ENCODE results near the gene SH2D1A. TPM values are rescaled to one million over a fixed set of nuclear protein-coding genes. Genes with fewer than 3 reads are reported as not detected.

Gene SH2D1A
- total and polyA plus RNA-seq, 2 of the 4 experiments (the other 2 are of a cell fraction): not detected

- Histone ChIP-seq H3K14ac (replicated peaks; ENCODE audit: low read depth, low read length) (no peak overlapping the region), H2AFZ (replicated peaks; ENCODE audit: low read length, poor library complexity) (no peak overlapping the region), H4K20me1 (ENCODE audit: insufficient read depth, low read length) (no peaks in the 10 kb centered on the region), H3K4me2 (ENCODE audit: low read depth, low read length) (no peak overlapping the region), H3K18ac (ENCODE audit: low read depth, low read length) (no peak overlapping the region), H2BK20ac (ENCODE audit: low read depth, low read length) (no peak overlapping the region), H4K91ac (ENCODE audit: insufficient read depth, low read depth, low read length) (no peak overlapping the region), H3K4ac (ENCODE audit: low read depth, low read length) (no peak overlapping the region), H3K9ac (ENCODE audit: low read depth, low read length) (no peak overlapping the region), H3K9me3 (ENCODE audit: control insufficient read depth, insufficient read depth, low read length) (no peaks in the 10 kb centered on the region), H3K4me3 (ENCODE audit: insufficient read depth, low read depth, low read length) (no peak overlapping the region), H3K4me1 (ENCODE audit: control insufficient read depth, insufficient read depth, low read length) (no peaks in the 10 kb centered on the region), H2AK5ac (ENCODE audit: low read depth, low read length) (no peak overlapping the region), H4K8ac (ENCODE audit: low read depth in 2 of 2, low read length in 2 of 2) (no peak overlapping the region), H2BK120ac (ENCODE audit: low read depth, low read length) (no peak overlapping the region), H3K36me3 (ENCODE audit: control insufficient read depth, insufficient read depth, low read length) (no peaks in the 10 kb centered on the region), H3K79me1 (ENCODE audit: low read depth in 1 of 2, low read length in 2 of 2) (no peaks in the 10 kb centered on the region), H3K56ac (ENCODE audit: extremely low read depth, insufficient read depth, low read length) (no peak overlapping the region), H3K27me3 (ENCODE audit: control insufficient read depth, insufficient read depth, low read length) (no peaks in the 10 kb centered on the region), H3K27ac (ENCODE audit: insufficient read depth, low read length) (no peak overlapping the region), H3K23ac (ENCODE audit: low read depth, low read length) (no peak overlapping the region), H4K5ac (ENCODE audit: low read depth, low read length) (no peak overlapping the region), H3K9me1 (ENCODE audit: insufficient read depth, low read length) (no peaks in the 10 kb centered on the region), H2BK15ac (ENCODE audit: low read depth, low read length) (no peak overlapping the region), H2AK9ac (replicated peaks; ENCODE audit: low read depth, low read length, poor library complexity) (no peak overlapping the region), H2BK5ac (ENCODE audit: low read depth, low read length, poor library complexity, severe bottlenecking) (no peak overlapping the region)
- no CpG with 5 or more reads among the region's 4 CpGs for WGBS, 2 experiments (ENCODE audit: extremely low coverage in 2 of 2, insufficient read length in 1 of 2)
- CTCF ChIA-PET: interaction anchor here (0.9 kb wide), 1 partner anchor 11 kb away, joined by 3 read pairs; no protein-coding TSS in a partner anchor
- dilution Hi-C loops (cut with HindIII; ENCODE audit: low sequenced_read_pairs, unreplicated experiment): no loop called here
- in situ Hi-C loops (cut with MboI; ENCODE audit: low sequenced_read_pairs): no loop called here
- TF ChIP-seq CHD1 (IDR thresholded peaks at IDR 0.05; ENCODE audit: low read depth, low read length) (no peak), MAFK (IDR thresholded peaks at IDR 0.05; ENCODE audit: low read depth, low read length) (no peak), RCOR1 (IDR thresholded peaks at IDR 0.05; ENCODE audit: insufficient replicate concordance, low read length) (no peak), USF2 (IDR thresholded peaks at IDR 0.05; ENCODE audit: low read depth, low read length) (no peak), CTCF (conservative IDR thresholded peaks at IDR 0.05; ENCODE audit: low read depth, low read length) (no peak), RAD21 (IDR thresholded peaks at IDR 0.05; ENCODE audit: low read length) (no peak), POLR2A (IDR thresholded peaks at IDR 0.05; ENCODE audit: low read depth, low read length) (no peak), MAZ (IDR thresholded peaks at IDR 0.05; ENCODE audit: borderline replicate concordance, low read depth, low read length) (no peak), NFE2L2 (IDR thresholded peaks at IDR 0.05; ENCODE audit: low read depth, low read length) (no peak), FOS (IDR thresholded peaks at IDR 0.05; ENCODE audit: low read depth, low read length) (no peak), RFX5 (IDR thresholded peaks at IDR 0.05; ENCODE audit: low read depth, low read length) (no peak)
- ATAC-seq (ENCODE audit: low read depth): no peak
- POLR2A ChIA-PET (ENCODE audit: unreplicated experiment): no interaction called here
- intact Hi-C loops (cut with micrococcal nuclease): no loop called here
- DNase-seq: no peak
- BruUV-seq (replicated peaks): no TSS peak
These were observed 37.0 kb downstream of the SH2D1A start for GRCh38 chrX:124383354-124383753.
